Activated gamma-delta T cell treated with Interleukin-2 at 50 U/mL for 16 hours (primary cell): ENCODE measurements around the gene PSMA5.
"Not testable (repeated sequence)": the region's sequence is repeated elsewhere in the genome, so short reads cannot be mapped to it uniquely, and the experiment has no call there.

Source experiments
- DNase-seq: peaks from one replicate; pipeline ENCODE4 v3.0.0-alpha.2; 2020

Gene PSMA5

GRCh38 chr1:109432336-109432735, 6.1 kb upstream of the PSMA5 start:
- DNase-seq = no peak

DNA sequence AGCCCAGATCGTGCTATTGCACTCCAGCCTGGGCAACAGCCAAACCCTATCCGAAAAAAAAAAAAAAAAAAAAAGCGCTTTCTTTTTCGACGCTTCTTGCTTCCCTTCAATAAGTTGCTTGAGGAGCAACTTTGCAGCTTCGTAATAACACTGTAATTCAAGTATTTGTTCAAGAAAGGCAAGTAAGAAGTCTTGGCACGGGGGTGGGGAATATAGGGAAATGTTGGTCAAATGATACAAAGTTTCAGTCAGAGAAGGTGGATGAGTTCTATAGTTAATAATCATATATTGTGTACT, 871 bp upstream of the PSMA5 start:
- no peak for DNase-seq

- peak; percentile 60 for DNase-seq
Observed at GRCh38 chr1:109425391-109426280, 612 bp downstream of the PSMA5 start.

DNA sequence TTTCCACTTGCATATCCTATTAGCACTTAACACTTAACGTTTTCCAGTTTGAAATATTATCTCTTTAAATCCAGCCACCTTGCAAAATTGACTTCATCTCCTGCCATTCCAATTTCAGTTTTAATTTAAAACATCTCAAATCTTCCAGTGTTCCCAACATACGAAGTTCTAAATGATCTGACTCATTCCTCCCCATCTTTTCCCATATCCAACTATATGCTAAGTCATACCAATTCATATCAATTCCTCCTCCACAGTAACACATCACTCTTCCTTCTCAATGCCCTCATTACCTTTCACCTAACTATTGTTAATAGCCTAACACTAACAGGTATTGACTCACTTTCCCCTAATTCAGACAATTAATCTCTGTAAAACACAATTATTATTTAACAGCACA, 2.8 kb downstream of the PSMA5 start:
- DNase-seq = no peak

- no peak for DNase-seq
Observed at GRCh38 chr1:109412551-109412950, 13.7 kb downstream of the PSMA5 start.

DNA sequence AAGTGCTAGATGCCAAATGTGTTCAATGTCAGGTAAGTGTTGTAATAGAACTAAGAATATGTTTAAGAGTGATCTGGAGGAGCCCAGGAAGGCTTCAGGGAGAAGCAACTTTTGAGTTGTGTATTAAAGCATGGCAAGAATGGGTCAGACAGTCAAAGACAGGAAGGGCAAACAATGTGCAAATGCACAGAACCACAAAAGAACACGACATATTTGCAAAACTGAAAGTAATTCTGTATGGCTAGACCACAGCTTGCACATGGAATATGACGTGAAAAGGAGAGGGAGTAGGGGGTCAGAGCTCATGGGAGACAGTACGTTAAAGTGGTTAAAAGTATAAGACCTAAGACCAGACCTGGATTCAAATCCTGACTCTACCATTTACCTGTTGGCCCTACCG, 21.4 kb downstream of the PSMA5 start:
- no peak for DNase-seq

- DNase-seq = no peak
Observed at GRCh38 chr1:109402025-109402424, 24.2 kb downstream of the PSMA5 start.

GRCh38 chr1:109400035-109400655, 26.1 kb downstream of the PSMA5 start:
- no peak for DNase-seq

GRCh38 chr1:109399326-109399957, 26.8 kb downstream of the PSMA5 start:
- no peak for DNase-seq

- no peak for DNase-seq
Observed at GRCh38 chr1:109398343-109399225, 27.7 kb downstream of the PSMA5 start.

DNA sequence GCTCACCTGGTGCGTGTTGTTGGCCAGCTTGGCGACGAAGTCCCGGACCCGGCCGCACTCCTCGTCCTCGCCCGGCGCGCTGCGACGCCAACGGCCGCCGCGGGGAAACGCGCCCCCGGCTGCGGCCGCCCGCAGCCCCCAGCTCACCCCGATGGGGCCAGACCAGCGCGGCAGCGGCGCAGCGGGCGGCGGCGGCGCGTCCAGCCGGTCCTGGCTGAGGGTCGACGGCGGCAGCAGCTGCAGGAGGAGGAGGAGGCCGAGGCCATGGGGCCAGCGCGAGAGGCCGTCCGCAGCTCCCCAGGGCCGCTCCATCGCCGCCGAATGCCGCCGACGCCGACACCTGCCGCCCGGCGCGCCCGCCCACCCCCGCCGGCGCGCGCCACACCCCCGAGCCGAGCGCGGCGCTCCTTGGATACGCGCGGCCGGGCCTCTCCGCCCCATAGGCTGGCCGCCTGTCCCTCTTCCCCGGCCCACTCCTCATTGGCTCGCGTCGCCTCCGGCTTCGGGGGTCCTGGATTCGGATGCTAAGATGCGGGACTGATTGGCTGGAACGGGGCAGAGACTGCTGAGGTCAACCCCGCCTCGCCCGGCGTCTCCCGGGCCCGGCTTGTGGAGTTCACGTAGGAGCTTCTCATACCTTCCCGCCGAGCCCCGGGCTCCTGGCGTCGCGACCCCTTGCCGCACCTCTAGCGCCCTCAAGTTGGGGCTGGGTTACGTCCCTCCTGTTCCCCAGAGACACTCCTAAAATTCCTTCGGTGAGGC, 28.5 kb downstream of the PSMA5 start, which contains the start of gene SORT1:
Gene SORT1, minus strand, starts transcription at position 338 of the 762 bp plus-strand sequence. Its CDS starts 26 bp downstream, at position 312.
- peak; percentile 64 for DNase-seq

DNA sequence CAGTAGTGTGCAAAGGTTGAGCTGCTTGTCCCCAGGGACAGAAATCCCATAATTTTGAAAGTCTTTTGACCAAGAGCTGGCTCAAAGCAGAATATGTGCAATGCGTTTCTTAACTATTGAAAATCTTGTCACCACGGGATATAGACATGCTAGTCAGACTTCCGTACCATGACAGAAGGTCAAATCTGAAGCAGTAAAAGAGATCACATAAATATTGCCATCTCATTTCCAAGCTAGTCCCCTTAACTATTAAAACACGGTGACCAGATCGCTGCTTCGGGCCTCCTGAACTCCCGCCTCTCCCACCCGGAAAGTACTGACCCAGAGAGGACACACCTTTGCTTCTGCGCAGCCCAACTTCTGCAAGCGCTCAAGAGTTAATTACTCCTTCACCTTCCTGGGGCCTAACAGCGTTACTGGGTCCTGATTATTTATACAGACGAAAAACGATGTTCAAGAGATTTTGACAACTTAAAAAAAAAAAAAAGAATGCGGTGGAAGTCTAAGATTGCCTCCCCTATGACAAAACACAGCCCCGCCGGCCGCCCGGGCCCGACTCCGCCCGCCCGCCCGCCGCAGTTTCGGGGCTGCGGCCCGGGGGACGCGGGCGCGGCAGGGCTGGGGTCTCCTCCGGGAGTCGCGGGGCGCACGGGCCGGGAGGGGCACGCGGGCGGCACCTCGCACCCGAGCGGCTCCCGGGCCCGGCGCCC, 29.2 kb downstream of the PSMA5 start:
- no peak for DNase-seq

DNA sequence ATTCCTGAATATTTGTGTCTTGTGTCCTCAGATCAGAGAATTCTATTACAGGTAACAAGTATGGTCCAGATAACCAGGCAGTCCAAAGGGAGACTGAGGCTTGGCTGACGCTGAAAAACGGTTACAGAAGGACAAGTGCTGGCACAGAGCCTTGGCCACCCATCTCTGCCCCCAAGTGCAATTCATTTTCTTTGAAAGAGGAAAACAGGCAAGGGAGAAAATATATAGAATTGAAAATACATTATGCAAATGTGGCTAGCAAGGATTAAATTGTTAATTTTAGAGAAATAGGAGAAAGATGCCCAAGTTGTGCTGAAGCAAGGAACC, 29.8 kb downstream of the PSMA5 start:
- DNase-seq = no peak

DNA sequence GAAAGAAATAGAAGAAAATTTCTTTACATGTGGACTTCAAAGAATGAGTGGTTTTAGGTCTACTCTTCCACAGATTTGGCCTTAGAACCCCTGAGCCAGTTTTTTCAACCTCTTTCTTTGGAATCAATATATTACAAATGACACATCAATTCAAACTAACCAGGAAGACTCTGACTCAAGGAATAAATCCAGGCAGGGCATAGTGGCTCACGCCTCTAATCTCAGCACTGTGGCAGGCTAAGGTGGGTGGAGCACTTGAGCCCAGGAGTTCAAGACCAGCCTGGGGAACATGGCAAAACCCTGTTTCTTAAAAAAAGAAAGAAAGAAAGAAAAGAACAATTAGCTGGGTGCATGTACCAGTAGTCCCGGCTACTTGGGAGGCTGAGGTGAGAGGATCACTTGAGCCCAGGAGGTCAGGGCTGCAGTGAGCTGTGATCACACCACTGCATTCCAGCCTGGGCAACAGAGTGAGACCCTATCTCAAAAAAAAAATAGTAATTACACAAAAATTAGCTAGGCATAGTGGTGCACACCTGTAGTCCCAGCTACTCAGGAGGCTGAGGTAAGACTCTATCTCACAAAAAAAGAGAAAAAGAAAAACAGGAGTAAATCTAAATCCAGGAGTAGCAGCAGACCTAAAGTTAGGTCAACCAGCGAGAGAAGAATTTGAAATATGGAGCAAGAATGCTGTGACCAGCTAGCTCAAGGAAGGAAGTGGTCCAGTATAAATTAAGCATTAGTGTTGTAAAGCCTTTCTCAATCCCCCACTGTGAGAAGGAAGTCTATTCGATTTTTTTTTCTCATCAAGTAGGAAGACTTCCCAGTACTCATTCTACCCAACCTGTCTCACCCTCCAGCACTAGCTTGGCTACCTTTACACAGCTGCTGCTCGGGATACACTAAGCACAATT, 30.4 kb downstream of the PSMA5 start:
- DNase-seq = no peak

- DNase-seq = not testable (repeated sequence)
Observed at GRCh38 chr1:109395282-109395599, 31.0 kb downstream of the PSMA5 start.

DNA sequence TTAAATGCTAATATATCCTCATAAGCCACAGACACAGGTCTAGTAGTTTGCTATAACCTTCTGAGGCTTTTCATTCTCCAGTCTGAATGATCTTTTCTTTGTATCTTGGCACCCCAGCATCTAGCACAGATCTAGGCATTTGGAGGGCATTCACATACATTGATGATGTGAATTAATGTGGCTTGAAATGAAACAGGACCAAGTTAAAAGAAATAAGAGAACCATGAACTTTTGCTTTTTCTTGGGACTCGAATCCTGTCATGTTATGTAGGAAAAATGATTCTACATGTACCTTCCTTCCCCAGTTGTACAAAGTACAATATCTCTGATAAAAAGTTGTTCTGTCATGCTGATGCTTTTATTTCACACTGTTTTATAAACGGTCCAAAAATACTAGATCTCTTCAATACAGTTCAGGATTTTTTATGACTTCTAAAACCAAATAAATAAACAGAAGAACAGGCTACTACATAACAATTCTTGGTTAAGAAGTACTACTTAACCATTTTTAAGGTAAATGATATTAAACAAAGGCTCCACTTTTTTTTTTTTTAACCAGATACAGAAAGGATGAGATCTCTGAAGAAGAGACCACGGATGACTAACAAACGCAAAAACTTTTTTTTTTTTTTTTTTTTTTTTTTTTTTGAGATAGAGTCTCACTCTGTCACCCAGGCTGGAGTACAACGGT, 31.5 kb downstream of the PSMA5 start:
- no peak for DNase-seq

DNA sequence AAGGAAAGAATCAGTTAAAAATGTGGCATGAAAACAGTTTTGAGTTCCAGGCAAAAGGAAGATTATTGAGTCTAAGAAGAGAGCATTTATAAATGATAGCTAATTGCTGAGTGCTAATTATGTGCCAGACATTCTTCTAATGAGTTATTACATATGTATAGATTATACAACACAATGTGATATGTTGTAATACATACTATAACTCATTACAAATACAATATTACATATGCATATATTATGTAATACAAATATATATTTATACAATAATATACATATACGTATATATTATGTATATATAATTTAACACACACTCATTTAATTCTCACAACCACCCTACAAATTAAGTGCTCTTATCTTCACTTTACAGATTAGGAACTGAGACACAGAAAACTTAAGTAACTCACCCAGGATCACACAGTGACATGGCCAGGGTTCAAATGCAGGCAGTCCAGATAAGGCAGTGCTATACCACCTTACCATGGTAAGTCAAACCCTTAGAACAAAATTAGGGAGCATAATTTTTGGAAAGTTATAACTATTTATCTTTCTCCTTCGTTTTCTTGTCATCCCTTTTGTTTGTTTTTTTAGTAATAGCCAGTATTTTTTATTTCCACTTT, 32.5 kb downstream of the PSMA5 start:
- DNase-seq = no peak

DNA sequence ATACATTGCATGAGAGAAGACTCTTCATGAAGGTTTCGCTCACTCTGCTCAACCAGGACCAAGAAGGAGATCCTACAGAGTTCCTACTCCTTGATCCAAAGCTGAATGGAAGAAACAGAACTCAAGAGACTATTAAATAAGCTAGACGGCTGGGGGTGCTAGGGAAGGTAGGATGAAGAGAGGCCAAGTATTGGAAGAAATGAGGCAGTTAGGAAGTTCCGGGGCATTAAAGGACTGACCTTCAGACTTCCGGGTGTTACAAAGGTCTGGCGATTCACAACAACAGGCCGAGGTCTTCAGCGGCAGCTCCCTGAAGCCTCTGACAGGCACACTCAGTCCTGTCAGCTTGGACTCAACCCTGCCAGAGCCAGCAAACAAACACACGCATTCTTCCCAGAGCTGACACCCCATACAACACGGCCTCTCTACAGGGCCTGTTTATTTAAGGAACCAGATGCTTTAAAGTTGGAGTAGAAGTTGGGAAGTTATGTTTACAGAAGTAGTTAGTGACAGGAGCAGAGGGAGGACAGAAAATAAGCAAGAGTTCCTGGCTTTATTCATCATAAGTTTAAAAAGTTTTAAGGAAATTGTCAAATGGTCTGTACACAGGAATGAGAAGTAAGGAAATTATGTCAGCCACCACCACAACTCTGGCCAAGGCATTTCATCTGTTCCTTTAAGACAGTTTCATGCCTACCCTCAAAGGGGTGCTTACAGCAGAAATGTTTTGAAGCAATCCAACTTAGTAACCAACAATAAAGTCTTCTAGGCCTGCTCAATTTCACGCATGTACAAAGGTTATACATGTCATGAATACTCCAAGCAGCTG, 33.2 kb downstream of the PSMA5 start:
- DNase-seq = no peak
